ENCODE measurements around the gene GTF3C4.

DNA sequence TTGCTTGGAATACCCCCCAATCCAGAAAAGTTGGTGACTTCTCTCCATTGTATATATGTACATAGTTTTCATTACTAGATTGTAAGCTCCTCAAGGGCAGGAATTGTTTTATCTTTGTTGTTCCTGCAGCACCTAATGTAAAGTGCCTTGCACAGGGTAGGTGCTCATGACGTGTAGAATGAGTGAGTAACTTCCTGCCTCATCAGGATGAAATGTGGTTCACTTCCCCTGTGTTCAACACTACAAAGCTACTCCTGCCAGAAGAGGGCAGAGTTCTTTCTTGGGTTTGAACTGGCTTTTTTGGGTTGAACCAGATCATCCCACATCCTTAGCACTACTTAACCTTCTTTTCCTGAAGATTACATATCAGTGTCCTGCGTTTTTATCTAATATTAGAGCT lies 23.9 kb downstream of the GTF3C4 start:
- TF ChIP-seq, protein P1, sequence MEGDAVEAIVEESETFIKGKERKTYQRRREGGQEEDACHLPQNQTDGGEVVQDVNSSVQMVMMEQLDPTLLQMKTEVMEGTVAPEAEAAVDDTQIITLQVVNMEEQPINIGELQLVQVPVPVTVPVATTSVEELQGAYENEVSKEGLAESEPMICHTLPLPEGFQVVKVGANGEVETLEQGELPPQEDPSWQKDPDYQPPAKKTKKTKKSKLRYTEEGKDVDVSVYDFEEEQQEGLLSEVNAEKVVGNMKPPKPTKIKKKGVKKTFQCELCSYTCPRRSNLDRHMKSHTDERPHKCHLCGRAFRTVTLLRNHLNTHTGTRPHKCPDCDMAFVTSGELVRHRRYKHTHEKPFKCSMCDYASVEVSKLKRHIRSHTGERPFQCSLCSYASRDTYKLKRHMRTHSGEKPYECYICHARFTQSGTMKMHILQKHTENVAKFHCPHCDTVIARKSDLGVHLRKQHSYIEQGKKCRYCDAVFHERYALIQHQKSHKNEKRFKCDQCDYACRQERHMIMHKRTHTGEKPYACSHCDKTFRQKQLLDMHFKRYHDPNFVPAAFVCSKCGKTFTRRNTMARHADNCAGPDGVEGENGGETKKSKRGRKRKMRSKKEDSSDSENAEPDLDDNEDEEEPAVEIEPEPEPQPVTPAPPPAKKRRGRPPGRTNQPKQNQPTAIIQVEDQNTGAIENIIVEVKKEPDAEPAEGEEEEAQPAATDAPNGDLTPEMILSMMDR (IDR thresholded peaks at IDR 0.05), result no peak
- no peak for TF ChIP-seq POLR2A (IDR thresholded peaks at IDR 0.05)
